ENCODE measurements around the gene PTGES2. TPM values are rescaled to one million over a fixed set of nuclear protein-coding genes. Genes with fewer than 3 reads are reported as not detected.

PTGES2 gene
- total and polyA plus RNA-seq, 4 donors = 22.8 to 41.1 (median 31.5) TPM

DNA sequence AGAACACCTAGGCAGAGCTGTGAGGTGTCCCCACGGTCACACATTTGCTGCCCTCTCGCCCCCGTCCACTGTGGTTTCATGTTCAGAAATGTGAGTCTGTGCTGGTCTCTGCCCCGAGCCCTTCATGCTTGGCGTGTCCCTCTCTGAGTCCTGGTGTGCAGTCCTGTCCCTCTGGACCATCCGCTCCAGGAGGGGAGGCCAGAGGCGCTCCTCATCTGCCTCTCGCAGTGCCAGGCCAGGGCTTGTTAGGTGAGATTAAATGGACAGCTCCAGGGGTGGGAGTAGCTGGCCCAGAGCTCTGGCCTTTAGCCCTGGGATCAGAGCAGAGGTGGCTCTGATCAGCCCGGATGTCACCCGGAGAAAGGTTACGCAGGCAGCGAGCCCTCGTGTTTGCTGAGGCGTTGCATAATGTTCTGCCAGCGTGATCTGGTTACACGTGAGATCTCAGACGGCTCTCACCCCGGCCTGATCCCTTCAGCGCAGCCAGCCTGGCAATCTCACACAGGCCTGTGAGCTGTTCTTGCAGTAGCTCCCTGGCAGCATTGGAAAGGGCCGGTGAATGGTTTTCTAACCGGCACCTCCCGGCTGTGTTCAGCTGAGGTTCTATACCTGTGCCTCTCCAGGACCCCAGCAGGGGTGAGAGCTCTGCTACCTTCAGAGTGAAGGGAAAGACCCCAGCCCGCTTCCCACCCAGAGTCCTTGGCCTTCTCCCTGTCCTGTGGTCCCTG lies 24.5 kb downstream of the PTGES2 start (continued):
- TF ChIP-seq, protein P1, sequence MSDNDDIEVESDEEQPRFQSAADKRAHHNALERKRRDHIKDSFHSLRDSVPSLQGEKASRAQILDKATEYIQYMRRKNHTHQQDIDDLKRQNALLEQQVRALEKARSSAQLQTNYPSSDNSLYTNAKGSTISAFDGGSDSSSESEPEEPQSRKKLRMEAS (IDR thresholded peaks at IDR 0.05) = peak; percentile 76
- TF ChIP-seq ATF3 (IDR thresholded peaks at IDR 0.05) = peak; percentile 71
- TF ChIP-seq FOXA2 (IDR thresholded peaks at IDR 0.05) = no peak

DNA sequence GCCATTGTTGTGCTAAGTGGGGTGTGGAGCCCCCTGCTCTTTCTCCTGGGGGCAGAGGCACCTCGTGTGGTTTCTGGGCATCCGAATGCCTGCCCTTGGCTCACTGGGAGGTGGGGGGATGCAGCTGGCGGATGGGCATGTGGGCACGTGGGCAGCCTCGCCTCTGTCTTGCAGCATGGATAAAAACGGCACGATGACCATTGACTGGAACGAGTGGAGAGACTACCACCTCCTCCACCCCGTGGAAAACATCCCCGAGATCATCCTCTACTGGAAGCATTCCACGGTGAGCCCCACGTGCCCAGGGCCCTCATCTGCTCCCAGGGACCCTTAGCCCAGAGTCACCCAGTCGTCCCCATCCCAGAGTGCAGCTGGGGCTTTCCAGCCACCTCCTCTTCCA lies 25.3 kb downstream of the PTGES2 start:
- Histone ChIP-seq H3K36me3 (ENCODE audit: control insufficient read depth in 4 of 4, insufficient read depth in 3 of 4, low read depth in 1 of 4, low read length in 3 of 4) (peaks cover 14 to 28% (median 18%) of the 10 kb centered on the region in 4 donors), H3K9me3 (ENCODE audit: control insufficient read depth in 4 of 4, low read length in 3 of 4) (no peaks in the 10 kb centered on the region), H3K27ac (ENCODE audit: low read depth in 1 of 2, low read length in 2 of 2) (peak overlapping the region; percentile 91 to 94), H3K4me1 (ENCODE audit: control insufficient read depth in 4 of 4, insufficient read depth in 4 of 4, low read length in 3 of 4) (peaks cover 20 to 75% (median 55%) of the 10 kb centered on the region in 4 donors), H3K9ac (ENCODE audit: low read depth in 1 of 2, low read length in 2 of 2) (peak overlapping the region in 1 of 2 donors; percentile 64), H3K27me3 (ENCODE audit: control insufficient read depth in 4 of 4, insufficient read depth in 4 of 4, low read length in 3 of 4) (no peaks in the 10 kb centered on the region), H3K4me3 (ENCODE audit: low read depth in 1 of 3, low read length in 3 of 3) (peak overlapping the region in 2 of 3 donors; percentile 2 to 12)
- TF ChIP-seq REST (IDR thresholded peaks at IDR 0.05) (no peak), HNF4A (conservative IDR thresholded peaks at IDR 0.05) (no peak), EGR1 (IDR thresholded peaks at IDR 0.05; ENCODE audit: low read depth in 2 of 2) (no peak), FOXA1 (IDR thresholded peaks at IDR 0.05) (no peak), FOXA2 (IDR thresholded peaks at IDR 0.05) (peak; percentile 7), GABPA (IDR thresholded peaks at IDR 0.05 in 1 of 2, conservative IDR thresholded peaks at IDR 0.05 in 1 of 2) (no peak), SP1 (IDR thresholded peaks at IDR 0.05) (no peak), YY1 (IDR thresholded peaks at IDR 0.05) (no peak), RAD21 (IDR thresholded peaks at IDR 0.05) (no peak), RXRA (IDR thresholded peaks at IDR 0.05) (no peak), HNF4G (IDR thresholded peaks at IDR 0.05) (no peak), JUND (IDR thresholded peaks at IDR 0.05) (no peak)
- TF ChIP-seq, protein P1 (IDR thresholded peaks at IDR 0.05) = peak; percentile 8
- TF ChIP-seq, protein P2, sequence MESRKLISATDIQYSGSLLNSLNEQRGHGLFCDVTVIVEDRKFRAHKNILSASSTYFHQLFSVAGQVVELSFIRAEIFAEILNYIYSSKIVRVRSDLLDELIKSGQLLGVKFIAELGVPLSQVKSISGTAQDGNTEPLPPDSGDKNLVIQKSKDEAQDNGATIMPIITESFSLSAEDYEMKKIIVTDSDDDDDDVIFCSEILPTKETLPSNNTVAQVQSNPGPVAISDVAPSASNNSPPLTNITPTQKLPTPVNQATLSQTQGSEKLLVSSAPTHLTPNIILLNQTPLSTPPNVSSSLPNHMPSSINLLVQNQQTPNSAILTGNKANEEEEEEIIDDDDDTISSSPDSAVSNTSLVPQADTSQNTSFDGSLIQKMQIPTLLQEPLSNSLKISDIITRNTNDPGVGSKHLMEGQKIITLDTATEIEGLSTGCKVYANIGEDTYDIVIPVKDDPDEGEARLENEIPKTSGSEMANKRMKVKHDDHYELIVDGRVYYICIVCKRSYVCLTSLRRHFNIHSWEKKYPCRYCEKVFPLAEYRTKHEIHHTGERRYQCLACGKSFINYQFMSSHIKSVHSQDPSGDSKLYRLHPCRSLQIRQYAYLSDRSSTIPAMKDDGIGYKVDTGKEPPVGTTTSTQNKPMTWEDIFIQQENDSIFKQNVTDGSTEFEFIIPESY (IDR thresholded peaks at IDR 0.05) = no peak
- TF ChIP-seq, protein P3, sequence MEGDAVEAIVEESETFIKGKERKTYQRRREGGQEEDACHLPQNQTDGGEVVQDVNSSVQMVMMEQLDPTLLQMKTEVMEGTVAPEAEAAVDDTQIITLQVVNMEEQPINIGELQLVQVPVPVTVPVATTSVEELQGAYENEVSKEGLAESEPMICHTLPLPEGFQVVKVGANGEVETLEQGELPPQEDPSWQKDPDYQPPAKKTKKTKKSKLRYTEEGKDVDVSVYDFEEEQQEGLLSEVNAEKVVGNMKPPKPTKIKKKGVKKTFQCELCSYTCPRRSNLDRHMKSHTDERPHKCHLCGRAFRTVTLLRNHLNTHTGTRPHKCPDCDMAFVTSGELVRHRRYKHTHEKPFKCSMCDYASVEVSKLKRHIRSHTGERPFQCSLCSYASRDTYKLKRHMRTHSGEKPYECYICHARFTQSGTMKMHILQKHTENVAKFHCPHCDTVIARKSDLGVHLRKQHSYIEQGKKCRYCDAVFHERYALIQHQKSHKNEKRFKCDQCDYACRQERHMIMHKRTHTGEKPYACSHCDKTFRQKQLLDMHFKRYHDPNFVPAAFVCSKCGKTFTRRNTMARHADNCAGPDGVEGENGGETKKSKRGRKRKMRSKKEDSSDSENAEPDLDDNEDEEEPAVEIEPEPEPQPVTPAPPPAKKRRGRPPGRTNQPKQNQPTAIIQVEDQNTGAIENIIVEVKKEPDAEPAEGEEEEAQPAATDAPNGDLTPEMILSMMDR (IDR thresholded peaks at IDR 0.05; ENCODE audit: low read depth, low read length, missing input control) = no peak
- DNase-seq (ENCODE audit: low spot score) = no peak
- WGBS = 55% methylated on average over 13 of the region's 13 CpGs
